Lower leg skin (tissue), 3 donors: ENCODE measurements around the gene MAP4K5.

Experiments used
- CTCF ChIP-seq, 3 donors: fragments of 450-650 bp; IDR thresholded peaks; one replicate each; pipeline ENCODE4 v1.5.1; 2016; ENCODE audit warnings: antibody characterized with exemption in 3 of 3, mild to moderate bottlenecking in 3 of 3, moderate library complexity in 2 of 3
- POLR2A ChIP-seq, 2 donors: fragments of 450-650 bp; IDR thresholded peaks; one replicate each; pipeline ENCODE4 v1.6.1; 2016 to 2017; ENCODE audit warnings: antibody characterized with exemption in 2 of 2, mild to moderate bottlenecking in 1 of 2, moderate library complexity in 1 of 2

GRCh38 chr14:50512463-50512862, 19.9 kb downstream of the MAP4K5 start:
- TF ChIP-seq CTCF (IDR thresholded peaks at IDR 0.05) (no peak), POLR2A (IDR thresholded peaks at IDR 0.05) (no peak)
